ENCODE results near the gene PKP2.

- TF ChIP-seq CTCF (conservative IDR thresholded peaks at IDR 0.05; ENCODE audit: low read depth, low read length) = no peak
- no peak for TF ChIP-seq EZH2 (IDR thresholded peaks at IDR 0.05; ENCODE audit: borderline replicate concordance, low read depth, low read length, poor library complexity, severe bottlenecking)
Observed at GRCh38 chr12:32837974-32838373, 58.6 kb downstream of the PKP2 start.
